ENCODE measurements around the gene NKAIN2. TPM values are rescaled to one million over a fixed set of nuclear protein-coding genes. Genes with fewer than 3 reads are reported as not detected.
"Not testable (repeated sequence)": the region's sequence is repeated elsewhere in the genome, so short reads cannot be mapped to it uniquely, and the experiment has no call there.

Gene NKAIN2
- total RNA-seq, 1 experiment from 2014 or later, result not detected

- no TSS peak for BruUV-seq (replicated peaks)
- intact Hi-C loops (cut with micrococcal nuclease), result no loop called here
- H3K9me2 ChIP-seq (ENCODE audit: insufficient read depth), result no peaks in the 10 kb centered on the region
- H3K4me3 ChIP-seq (replicated peaks in 1 of 2; ENCODE audit: low read depth in 1 of 2, low read length in 2 of 2), result no peak overlapping the region
- H3K79me2 ChIP-seq (ENCODE audit: insufficient read depth, low read length), result no peaks in the 10 kb centered on the region
- H3K9me3 ChIP-seq (ENCODE audit: control insufficient read depth in 1 of 2, insufficient read depth in 1 of 2, low read depth in 1 of 2, low read length in 2 of 2), result no peaks in the 10 kb centered on the region
- H3K27ac ChIP-seq (ENCODE audit: low read depth, low read length), result no peak overlapping the region
- RAD21 ChIA-PET (ENCODE audit: low non-redundant PET in 1 of 2, low total read pairs in 2 of 2, uncharacterized antibody in 2 of 2, unreplicated experiment in 2 of 2), result no interaction called here
- POLR2A ChIA-PET, result no interaction called here
- H2AFZ ChIP-seq (ENCODE audit: low read depth, low read length, poor library complexity, severe bottlenecking), result no peak overlapping the region
- no peak for TF ChIP-seq EZH2phosphoT487 (IDR thresholded peaks at IDR 0.05; ENCODE audit: borderline replicate concordance)
- TF ChIP-seq RAD21 (IDR thresholded peaks at IDR 0.05; ENCODE audit: low read depth), result peak; percentile 38
- TF ChIP-seq POLR2A (IDR thresholded peaks at IDR 0.05; ENCODE audit: borderline replicate concordance, extremely low read depth, insufficient read depth, insufficient read length), result no peak
- TF ChIP-seq CTCF (IDR thresholded peaks at IDR 0.05 in 2 of 3, conservative IDR thresholded peaks at IDR 0.05 in 1 of 3; ENCODE audit: borderline replicate concordance in 1 of 3, insufficient read depth in 1 of 3, low read depth in 2 of 3, low read length in 2 of 3), result peak in 1 of 3 experiments; percentile 21; a peak in 2 of 6 replicates
- TF ChIP-seq CEBPB (IDR thresholded peaks at IDR 0.05; ENCODE audit: low read depth), result no peak
- DNase-seq (ENCODE audit: low read depth, low spot score), result no peak
- ATAC-seq, result no peak
- no peak overlapping the region for H3K9ac ChIP-seq (ENCODE audit: low read length)
- H4K20me1 ChIP-seq (ENCODE audit: insufficient read depth), result no peaks in the 10 kb centered on the region; the same call in 1 of the 2 replicates
- no peaks in the 10 kb centered on the region for H3K4me1 ChIP-seq (ENCODE audit: control insufficient read depth in 1 of 2, insufficient read depth in 2 of 2, low read length in 2 of 2)
- no peaks in the 10 kb centered on the region for H3K27me3 ChIP-seq (ENCODE audit: insufficient read depth, low read length)
- no peak overlapping the region for H3K4me2 ChIP-seq (ENCODE audit: low read length)
- CTCF ChIA-PET, result no interaction called here
- no peaks in the 10 kb centered on the region for H3K36me3 ChIP-seq (ENCODE audit: control insufficient read depth in 1 of 2, insufficient read depth in 2 of 2, low read length in 2 of 2)
Observed at GRCh38 chr6:124400261-124400999, 596.8 kb downstream of the NKAIN2 start.

DNA sequence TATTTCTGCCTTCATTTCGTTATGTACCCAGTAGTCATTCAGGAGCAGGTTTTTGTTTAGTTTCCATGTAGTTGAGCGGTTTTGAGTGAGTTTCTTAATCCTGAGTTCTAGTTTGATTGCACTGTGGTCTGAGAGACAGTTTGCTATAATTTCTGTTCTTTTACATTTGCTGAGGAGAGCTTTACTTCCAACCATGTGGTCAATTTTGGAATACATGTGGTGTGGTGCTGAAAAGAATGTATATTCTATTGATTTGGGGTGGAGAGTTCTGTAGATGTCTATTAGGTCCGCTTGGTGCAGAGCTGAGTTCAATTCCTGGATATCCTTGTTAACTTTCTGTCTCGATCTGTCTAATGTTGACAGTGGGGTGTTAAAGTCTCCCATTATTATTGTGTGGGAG is 606.8 kb downstream of the NKAIN2 start:
- RAD21 ChIA-PET (ENCODE audit: low non-redundant PET in 1 of 2, low total read pairs in 2 of 2, uncharacterized antibody in 2 of 2, unreplicated experiment in 2 of 2), result not testable (repeated sequence)

DNA sequence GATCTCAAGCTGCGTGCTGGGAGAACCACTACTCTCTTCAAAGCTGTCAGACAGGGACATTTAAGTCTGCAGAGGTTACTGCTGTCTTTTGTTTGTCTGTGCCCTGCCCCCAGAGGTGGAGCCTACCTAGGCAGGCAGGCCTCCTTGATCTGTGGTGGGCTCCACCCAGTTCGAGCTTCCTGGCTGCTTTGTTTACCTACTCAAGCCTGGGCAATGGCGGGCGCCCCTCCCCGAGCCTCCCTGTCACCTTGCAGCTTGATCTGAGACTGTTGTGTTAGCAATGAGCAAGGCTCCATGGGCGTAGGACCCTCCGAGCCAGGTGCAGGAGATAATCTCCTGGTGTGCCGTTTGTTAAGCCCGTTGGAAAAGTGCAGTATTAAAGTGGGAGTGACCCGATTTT is 609.0 kb downstream of the NKAIN2 start:
- ATAC-seq; RAD21 ChIA-PET (ENCODE audit: low non-redundant PET in 1 of 2, low total read pairs in 2 of 2, uncharacterized antibody in 2 of 2, unreplicated experiment in 2 of 2); intact Hi-C loops (cut with micrococcal nuclease); DNase-seq (ENCODE audit: low read depth, low spot score); H4K20me1 ChIP-seq (ENCODE audit: insufficient read depth); H3K9me2 ChIP-seq (ENCODE audit: insufficient read depth); H3K9ac ChIP-seq (ENCODE audit: low read length); H3K79me2 ChIP-seq (ENCODE audit: insufficient read depth, low read length); CTCF ChIA-PET; H3K4me2 ChIP-seq (ENCODE audit: low read length); H3K27me3 ChIP-seq (ENCODE audit: insufficient read depth, low read length); BruUV-seq (replicated peaks); H3K27ac ChIP-seq (ENCODE audit: low read depth, low read length); H3K36me3 ChIP-seq (ENCODE audit: control insufficient read depth in 1 of 2, insufficient read depth in 2 of 2, low read length in 2 of 2); H3K4me3 ChIP-seq (replicated peaks in 1 of 2; ENCODE audit: low read depth in 1 of 2, low read length in 2 of 2); H3K4me1 ChIP-seq (ENCODE audit: control insufficient read depth in 1 of 2, insufficient read depth in 2 of 2, low read length in 2 of 2); H3K9me3 ChIP-seq (ENCODE audit: control insufficient read depth in 1 of 2, insufficient read depth in 1 of 2, low read depth in 1 of 2, low read length in 2 of 2); POLR2A ChIA-PET; H2AFZ ChIP-seq (ENCODE audit: low read depth, low read length, poor library complexity, severe bottlenecking): not testable (repeated sequence)

More for the DNA sequence above, 606.8 kb downstream of the NKAIN2 start:
- H3K4me3 ChIP-seq (replicated peaks in 1 of 2; ENCODE audit: low read depth in 1 of 2, low read length in 2 of 2); H3K4me2 ChIP-seq (ENCODE audit: low read length); H3K79me2 ChIP-seq (ENCODE audit: insufficient read depth, low read length); H3K9me2 ChIP-seq (ENCODE audit: insufficient read depth); H2AFZ ChIP-seq (ENCODE audit: low read depth, low read length, poor library complexity, severe bottlenecking); H4K20me1 ChIP-seq (ENCODE audit: insufficient read depth); H3K9me3 ChIP-seq (ENCODE audit: control insufficient read depth in 1 of 2, insufficient read depth in 1 of 2, low read depth in 1 of 2, low read length in 2 of 2); H3K27ac ChIP-seq (ENCODE audit: low read depth, low read length); H3K9ac ChIP-seq (ENCODE audit: low read length); BruUV-seq (replicated peaks); POLR2A ChIA-PET; ATAC-seq; DNase-seq (ENCODE audit: low read depth, low spot score); H3K36me3 ChIP-seq (ENCODE audit: control insufficient read depth in 1 of 2, insufficient read depth in 2 of 2, low read length in 2 of 2); H3K27me3 ChIP-seq (ENCODE audit: insufficient read depth, low read length); intact Hi-C loops (cut with micrococcal nuclease); CTCF ChIA-PET; H3K4me1 ChIP-seq (ENCODE audit: control insufficient read depth in 1 of 2, insufficient read depth in 2 of 2, low read length in 2 of 2): not testable (repeated sequence)
